Panc1 (cell line): Measurements from ENCODE around the gene NPLOC4. TPM values are rescaled to one million over a fixed set of nuclear protein-coding genes. Genes with fewer than 3 reads are reported as not detected.

ENCODE experiments used
- ATAC-seq: fragments of 200-7000 bp; cut with Tn5 transposase; 2 replicates; pipeline ENCODE4 v1.9.1; 2020; ENCODE audit warnings: mild to moderate bottlenecking, moderate library complexity
- BruUV-seq: library from RNA; stranded (reverse); fragments of 400-500 nt; replicated peaks from 2 replicates; lab custom pipeline; 2021; lab: Mats Ljungman, UMichigan
- CTCF ChIA-PET: fragments of 300-600 bp; sonication (Branson Sonifier 250); formaldehyde crosslinking; loops from one replicate; lab custom pipeline; 2022; ENCODE audit warnings: antibody characterized with exemption; lab: Charles Lee
- POLR2A ChIA-PET: fragments of 300-600 bp; sonication (Branson Sonifier 250); formaldehyde crosslinking; loops from one replicate; lab custom pipeline; 2022; ENCODE audit warnings: antibody characterized with exemption; lab: Charles Lee
- DNase-seq: peaks from one replicate; pipeline ENCODE4 v3.0.0-alpha.2; 2010; ENCODE audit warnings: low read depth, low spot score
- H3K27ac ChIP-seq: 2 replicates; pipeline ENCODE4 v1.5.1; 2011; ENCODE audit warnings: mild to moderate bottlenecking, low read length, inconsistent platforms
- H3K27me3 ChIP-seq: fragments of 200-500 bp; sonication (Bioruptor generic); 2 replicates; pipeline ENCODE4 v1.6.0; 2014; ENCODE audit warnings: low read length, inconsistent platforms; ENCODE audit not compliant: control insufficient read depth, insufficient read depth
- H3K36me3 ChIP-seq: fragments of 200-500 bp; sonication (Bioruptor generic); 2 replicates; pipeline ENCODE4 v1.5.1; 2014; ENCODE audit warnings: inconsistent platforms, mild to moderate bottlenecking, low read length, moderate library complexity; ENCODE audit not compliant: control insufficient read depth, insufficient read depth
- H3K4me1 ChIP-seq: 2 replicates; pipeline ENCODE4 v1.5.1; 2011; ENCODE audit warnings: inconsistent platforms, mild to moderate bottlenecking, low read length, moderate library complexity; ENCODE audit not compliant: control insufficient read depth, insufficient read depth
- H3K4me3 ChIP-seq, 2 experiments: 2 replicates each; pipeline ENCODE4 v1.5.1; 2011 to 2012; ENCODE audit warnings: low read depth in 2 of 2, low read length in 2 of 2, mild to moderate bottlenecking in 2 of 2, inconsistent platforms in 1 of 2, moderate library complexity in 1 of 2
- H3K9me3 ChIP-seq: fragments of 200-500 bp; sonication (Bioruptor generic); 2 replicates; pipeline ENCODE4 v1.5.1; 2014; ENCODE audit warnings: low read depth, mild to moderate bottlenecking, inconsistent platforms, low read length, moderate library complexity; ENCODE audit not compliant: control insufficient read depth, insufficient read depth
- CTCF ChIP-seq: fragments of 450-650 bp; IDR thresholded peaks from 2 replicates; pipeline ENCODE4 v1.5.1; 2017; ENCODE audit warnings: mild to moderate bottlenecking
- POLR2AphosphoS5 ChIP-seq: IDR thresholded peaks from 2 replicates; pipeline ENCODE4 v1.6.1; 2012; ENCODE audit warnings: mild to moderate bottlenecking, low read depth, low read length, moderate library complexity
- REST ChIP-seq, 2 experiments: IDR thresholded peaks; 2 replicates each; pipeline ENCODE4 v1.6.1; 2011 to 2012; ENCODE audit warnings: low read depth in 2 of 2, control low read depth in 1 of 2, low read length in 1 of 2, mild to moderate bottlenecking in 1 of 2, moderate library complexity in 1 of 2; ENCODE audit not compliant: insufficient read depth in 1 of 2
- SIN3A ChIP-seq: IDR thresholded peaks from 2 replicates; pipeline ENCODE4 v1.6.1; 2012; ENCODE audit warnings: low read depth, mild to moderate bottlenecking, low read length, moderate library complexity, borderline replicate concordance; ENCODE audit not compliant: insufficient read depth
- TCF7L2 ChIP-seq: IDR thresholded peaks from 2 replicates; pipeline ENCODE4 v1.6.1; 2011; ENCODE audit warnings: mild to moderate bottlenecking, low read depth, low read length, inconsistent platforms
- in situ Hi-C: cut with HindIII; loops from 2 replicates; pipeline ENCODE4 v1.10.0; 2016; ENCODE audit warnings: low sequenced_read_pairs, low pct_unique_long_range_greater_than_20kb
- intact Hi-C: fragments of 100-400 bp; cut with micrococcal nuclease; formaldehyde crosslinking; loops from one replicate; pipeline ENCODE4 v1.10.0; 2022; ENCODE audit not compliant: unreplicated experiment
- total RNA-seq: library from RNA; stranded (reverse); gene quantifications from one replicate; pipeline ENCODE4 v1.2.1, GENCODE V29; 2021; ENCODE audit not compliant: unreplicated experiment

Gene NPLOC4
- total RNA-seq, 1 experiment from 2014 or later = 246 TPM

GRCh38 chr17:81651692-81652091 is 14.8 kb upstream of the NPLOC4 start:
- intact Hi-C loops = no loop called here
- DNase-seq (no peak), ATAC-seq (peak; percentile 62)
- CTCF ChIA-PET = no interaction called here
- H3K36me3 ChIP-seq = no peaks in the 10 kb centered on the region
- H3K27me3 ChIP-seq = no peaks in the 10 kb centered on the region
- no peak overlapping the region for H3K4me3 ChIP-seq
- peaks cover 15% of the 10 kb centered on the region for H3K4me1 ChIP-seq
- no peak overlapping the region for H3K27ac ChIP-seq
- TF ChIP-seq POLR2AphosphoS5 = no peak
- in situ Hi-C loops = no loop called here
- no TSS peak for BruUV-seq
- no peaks in the 10 kb centered on the region for H3K9me3 ChIP-seq
- POLR2A ChIA-PET = no interaction called here

- no TSS peak for BruUV-seq
- no peak for ATAC-seq
- no peaks in the 10 kb centered on the region for H3K27me3 ChIP-seq
- no peak overlapping the region for H3K4me3 ChIP-seq
- H3K9me3 ChIP-seq = no peaks in the 10 kb centered on the region
- CTCF ChIA-PET = interaction anchor here (0.6 kb wide), 1 partner anchor 23 kb away, joined by 5 read pairs; no protein-coding TSS in a partner anchor
- no peak overlapping the region for H3K27ac ChIP-seq
- no peaks in the 10 kb centered on the region for H3K36me3 ChIP-seq
- DNase-seq = no peak
- in situ Hi-C loops (no loop called here), intact Hi-C loops (no loop called here)
- TF ChIP-seq SIN3A (no peak), TCF7L2 (no peak)
- POLR2A ChIA-PET = no interaction called here
- peaks cover 15% of the 10 kb centered on the region for H3K4me1 ChIP-seq
Measured at GRCh38 chr17:81650951-81651350, 14.0 kb upstream of the NPLOC4 start.

- CTCF ChIA-PET = no interaction called here
- H3K4me3 ChIP-seq = no peak overlapping the region
Measured at GRCh38 chr17:81648707-81649085, 11.8 kb upstream of the NPLOC4 start.

More at GRCh38 chr17:81648707-81649085, 11.8 kb upstream of the NPLOC4 start:
- no peak for ATAC-seq
- DNase-seq = no peak
- POLR2A ChIA-PET = no interaction called here
- no peaks in the 10 kb centered on the region for H3K36me3 ChIP-seq
- intact Hi-C loops (no loop called here), in situ Hi-C loops (no loop called here)
- peaks cover 7% of the 10 kb centered on the region for H3K4me1 ChIP-seq
- no peak for TF ChIP-seq CTCF
- no peak for TF ChIP-seq SIN3A
- no peak for TF ChIP-seq REST (IDR thresholded peaks at IDR 0.05; ENCODE audit: insufficient read depth in 1 of 2, low read depth in 2 of 2, low read length in 1 of 2)
- no peak for TF ChIP-seq TCF7L2
- no peak for TF ChIP-seq POLR2AphosphoS5
- no peaks in the 10 kb centered on the region for H3K27me3 ChIP-seq
- BruUV-seq = no TSS peak
- H3K9me3 ChIP-seq = no peaks in the 10 kb centered on the region
- H3K27ac ChIP-seq = no peak overlapping the region
